Measurements from ENCODE around the gene ST6GALNAC5.

ST6GALNAC5 gene

DNA sequence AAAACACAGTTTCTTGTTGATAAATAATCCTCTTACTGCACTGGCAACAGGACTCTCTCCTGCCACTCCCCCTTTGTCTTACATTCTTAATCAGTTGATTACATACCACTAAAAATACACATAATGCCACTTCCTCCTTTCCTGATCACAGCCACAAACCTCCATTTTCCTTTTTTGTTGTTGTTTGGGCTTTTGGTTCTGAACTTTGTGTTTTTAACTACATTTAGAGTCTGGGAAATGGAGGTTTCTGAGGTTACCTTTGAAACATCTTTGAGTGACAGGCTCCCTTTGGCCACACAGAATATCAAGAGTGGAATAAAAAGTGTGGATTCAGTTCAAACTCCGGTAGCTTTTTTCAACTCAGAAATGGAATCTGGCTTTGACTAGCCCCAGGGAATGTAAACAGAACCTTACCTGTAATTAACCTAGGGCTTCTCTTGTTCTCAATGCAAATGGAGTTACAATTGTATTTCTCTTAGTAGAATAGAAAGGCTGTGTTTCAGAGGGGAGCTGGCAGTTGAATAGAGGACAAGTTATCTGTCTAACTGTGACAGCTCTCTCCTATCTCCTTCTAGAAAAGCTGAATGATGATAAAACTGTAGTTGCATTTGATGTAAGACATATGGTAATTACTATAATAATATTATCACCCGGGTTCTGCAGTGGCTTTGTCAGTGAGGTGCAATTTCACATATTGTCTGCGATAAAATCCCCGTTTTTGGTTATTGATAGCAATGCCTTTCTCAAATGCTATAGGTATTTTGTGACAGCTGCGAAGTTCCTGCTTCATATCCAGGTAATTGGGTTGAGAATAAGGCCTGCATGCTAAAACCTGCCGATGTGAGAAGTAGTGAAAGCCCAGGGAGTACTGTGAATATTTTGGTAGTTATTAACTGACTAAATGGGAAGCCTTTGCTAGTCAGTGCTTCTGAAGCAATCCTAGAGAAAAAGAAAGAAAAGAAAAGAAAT lies 66.9 kb downstream of the ST6GALNAC5 start:
- no peak for DNase-seq (ENCODE audit: low spot score)
- H3K4me3 Mint-ChIP-seq: no peak overlapping the region
- H3K4me1 Mint-ChIP-seq (ENCODE audit: low read depth): no peaks in the 10 kb centered on the region
- H3K27me3 Mint-ChIP-seq (ENCODE audit: low read depth): no peaks in the 10 kb centered on the region
- no peaks in the 10 kb centered on the region for H3K36me3 Mint-ChIP-seq (ENCODE audit: low read depth)
- H3K27ac Mint-ChIP-seq: no peak overlapping the region
- no peaks in the 10 kb centered on the region for H3K9me3 Mint-ChIP-seq

DNA sequence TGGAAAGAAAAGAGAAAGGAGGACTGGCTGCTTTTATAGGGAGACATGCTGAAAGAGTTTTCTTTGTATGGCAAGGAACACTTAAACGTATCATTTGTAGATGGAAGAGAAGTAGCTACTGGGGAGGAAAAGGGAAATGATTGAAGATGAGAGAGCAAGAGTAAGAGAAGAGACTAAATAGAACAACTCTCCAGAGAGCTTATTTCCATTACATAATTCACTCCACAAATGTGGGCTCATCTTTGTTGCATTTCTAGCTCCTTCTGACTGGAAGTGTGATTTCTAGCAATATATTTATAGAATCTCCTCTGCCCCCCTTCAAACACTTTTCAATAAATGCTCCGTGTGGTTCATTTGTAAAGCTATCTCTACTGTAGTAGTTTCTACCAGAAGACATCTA lies 71.0 kb downstream of the ST6GALNAC5 start:
- Mint-ChIP-seq H3K36me3 (ENCODE audit: low read depth) (no peaks in the 10 kb centered on the region), H3K27me3 (ENCODE audit: low read depth) (no peaks in the 10 kb centered on the region), H3K9me3 (no peaks in the 10 kb centered on the region), H3K27ac (no peak overlapping the region), H3K4me3 (no peak overlapping the region), H3K4me1 (ENCODE audit: low read depth) (no peaks in the 10 kb centered on the region)
- no peak for DNase-seq (ENCODE audit: low spot score)

DNA sequence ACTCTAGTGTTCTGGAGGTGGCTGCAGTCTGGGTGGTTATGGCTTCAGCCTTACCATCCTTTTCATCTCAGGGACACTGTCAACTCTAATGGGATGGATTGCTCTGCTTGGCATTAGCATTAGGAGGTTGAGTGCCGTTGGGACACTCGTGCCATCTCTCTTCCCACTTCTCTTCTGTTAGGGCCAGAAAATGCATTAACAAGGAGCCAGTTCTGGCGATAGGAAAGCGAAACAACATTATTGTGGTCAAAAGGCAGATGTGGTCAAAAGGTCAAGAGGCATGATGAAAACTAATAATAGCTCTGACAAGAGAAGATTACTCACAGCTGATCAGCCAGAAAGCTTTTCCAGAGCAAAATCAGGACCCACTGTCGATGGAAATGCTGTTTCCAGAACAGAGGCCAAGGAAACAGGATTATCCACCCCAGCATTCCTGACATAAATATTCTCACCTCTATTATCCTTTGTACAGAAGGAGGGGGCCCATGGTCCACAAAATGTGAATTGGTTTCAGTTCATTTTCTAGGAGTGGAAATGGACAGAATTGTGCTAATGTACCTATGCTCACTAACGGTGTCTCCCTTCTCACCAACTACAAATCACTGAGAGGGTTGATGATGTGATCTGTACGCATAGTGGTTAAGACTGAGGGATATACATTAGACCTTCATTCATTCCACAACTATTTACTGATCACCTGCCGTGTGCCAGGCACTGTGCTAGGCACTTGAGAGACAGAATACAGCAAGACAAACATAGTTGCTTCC lies 72.0 kb downstream of the ST6GALNAC5 start:
- no peaks in the 10 kb centered on the region for H3K27me3 Mint-ChIP-seq (ENCODE audit: low read depth)
- H3K9me3 Mint-ChIP-seq: no peaks in the 10 kb centered on the region
- no peaks in the 10 kb centered on the region for H3K4me1 Mint-ChIP-seq (ENCODE audit: low read depth)
- no peak overlapping the region for H3K27ac Mint-ChIP-seq
- DNase-seq (ENCODE audit: low spot score): no peak
- H3K36me3 Mint-ChIP-seq (ENCODE audit: low read depth): no peaks in the 10 kb centered on the region
- H3K4me3 Mint-ChIP-seq: no peak overlapping the region

DNA sequence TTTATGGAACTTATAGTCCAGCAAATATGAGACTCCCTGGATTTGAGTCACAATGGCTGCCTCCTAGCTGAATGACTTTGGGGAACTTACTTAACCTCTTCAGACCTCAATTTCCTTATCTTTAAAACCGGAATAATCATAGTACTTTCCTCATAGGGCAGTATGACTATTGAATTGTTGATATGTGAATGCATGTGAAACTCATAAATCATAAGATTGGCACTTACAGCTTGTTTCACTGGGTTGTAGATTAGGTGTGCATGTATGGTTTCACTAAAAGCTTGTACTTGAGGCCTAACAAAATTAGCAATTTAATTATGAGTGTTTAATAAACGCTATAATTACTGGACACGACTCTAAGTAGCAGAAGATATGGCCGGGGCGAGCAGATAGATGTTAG lies 72.5 kb downstream of the ST6GALNAC5 start:
- no peak overlapping the region for H3K4me3 Mint-ChIP-seq
- no peak for DNase-seq (ENCODE audit: low spot score)
- no peaks in the 10 kb centered on the region for H3K4me1 Mint-ChIP-seq (ENCODE audit: low read depth)
- H3K9me3 Mint-ChIP-seq: no peaks in the 10 kb centered on the region
- no peak overlapping the region for H3K27ac Mint-ChIP-seq
- H3K36me3 Mint-ChIP-seq (ENCODE audit: low read depth): no peaks in the 10 kb centered on the region
- no peaks in the 10 kb centered on the region for H3K27me3 Mint-ChIP-seq (ENCODE audit: low read depth)

DNA sequence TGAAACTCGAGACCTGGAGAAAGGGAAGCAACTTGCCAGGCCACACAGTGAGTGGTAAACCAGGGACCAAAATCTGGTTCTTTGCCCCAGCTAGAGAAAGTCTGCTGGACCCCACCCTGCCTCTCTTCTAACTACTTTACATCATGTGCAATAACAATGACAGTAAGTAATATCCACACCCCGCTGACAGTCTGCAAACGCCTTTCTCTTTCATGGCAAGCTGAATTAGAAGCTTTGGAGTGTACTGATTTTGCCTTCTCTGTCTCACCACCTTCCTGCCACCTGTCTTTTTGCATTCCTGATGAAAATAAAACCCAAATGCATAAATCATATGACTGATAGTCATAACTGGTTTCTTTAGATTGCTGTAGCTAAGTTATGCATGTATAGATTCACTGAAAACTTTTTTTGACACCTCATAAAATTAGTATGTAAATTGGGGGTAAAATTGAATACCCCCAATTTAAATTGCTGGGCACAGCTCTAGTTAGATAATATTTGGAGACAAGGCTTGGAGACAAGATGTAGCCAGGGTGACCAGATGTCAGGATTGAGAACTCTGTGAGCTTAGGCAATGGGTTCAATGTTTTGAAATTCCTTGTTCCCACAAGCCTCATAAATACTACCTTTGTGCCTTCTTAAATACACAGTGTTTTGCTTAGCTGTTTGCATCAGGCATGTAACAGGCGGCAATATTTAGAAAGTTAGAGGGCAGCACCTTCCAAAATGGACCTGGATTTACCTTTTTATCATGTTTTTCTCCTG lies 73.5 kb downstream of the ST6GALNAC5 start:
- Mint-ChIP-seq H3K36me3 (ENCODE audit: low read depth) (no peaks in the 10 kb centered on the region), H3K27me3 (ENCODE audit: low read depth) (no peaks in the 10 kb centered on the region), H3K4me3 (no peak overlapping the region), H3K9me3 (no peaks in the 10 kb centered on the region), H3K27ac (no peak overlapping the region), H3K4me1 (ENCODE audit: low read depth) (no peaks in the 10 kb centered on the region)
- DNase-seq (ENCODE audit: low spot score): no peak

DNA sequence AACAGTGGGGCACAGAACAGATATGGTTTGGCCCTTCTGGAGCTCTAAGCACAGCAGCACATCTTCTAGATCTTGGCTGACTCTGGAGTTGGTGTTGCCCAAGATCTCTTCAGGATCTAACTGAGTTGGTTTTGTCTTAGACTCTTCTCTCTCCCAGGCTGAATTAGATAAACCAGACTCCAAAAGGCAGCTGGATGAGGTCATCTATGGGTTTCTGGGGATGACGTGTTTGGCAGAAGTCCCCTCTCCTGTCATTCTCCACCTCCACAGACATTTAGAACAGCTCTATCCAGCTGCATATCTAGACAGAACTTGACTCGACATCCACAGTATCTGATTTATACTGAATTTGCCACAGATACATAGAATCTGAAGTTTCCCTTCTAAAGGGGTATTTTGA lies 75.3 kb downstream of the ST6GALNAC5 start:
- Mint-ChIP-seq H3K27ac (no peak overlapping the region), H3K27me3 (ENCODE audit: low read depth) (no peaks in the 10 kb centered on the region), H3K9me3 (no peaks in the 10 kb centered on the region), H3K36me3 (ENCODE audit: low read depth) (no peaks in the 10 kb centered on the region), H3K4me3 (no peak overlapping the region), H3K4me1 (ENCODE audit: low read depth) (no peaks in the 10 kb centered on the region)
- DNase-seq (ENCODE audit: low spot score): no peak

DNA sequence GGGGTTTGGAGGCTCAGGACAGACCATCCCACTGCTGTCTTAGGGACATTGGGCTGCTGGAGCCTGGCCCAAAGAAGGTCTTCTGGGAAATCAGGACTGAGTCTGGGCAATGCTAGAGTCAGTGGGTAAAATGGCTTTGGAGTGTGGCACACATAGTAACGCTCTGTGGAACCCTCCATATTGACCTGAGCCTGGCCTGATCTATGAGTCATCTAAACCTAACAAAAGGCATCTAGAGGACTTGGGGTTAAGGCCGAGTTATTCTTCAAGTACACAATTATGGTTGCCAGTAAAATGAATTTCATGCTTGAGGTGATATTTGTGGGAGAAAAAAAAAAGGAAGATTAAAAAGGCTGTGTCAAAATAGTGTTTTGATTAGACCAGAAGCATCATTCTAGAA lies 77.7 kb downstream of the ST6GALNAC5 start:
- Mint-ChIP-seq H3K4me3 (no peak overlapping the region), H3K4me1 (ENCODE audit: low read depth) (no peaks in the 10 kb centered on the region), H3K9me3 (no peaks in the 10 kb centered on the region), H3K27ac (no peak overlapping the region), H3K27me3 (ENCODE audit: low read depth) (no peaks in the 10 kb centered on the region), H3K36me3 (ENCODE audit: low read depth) (no peaks in the 10 kb centered on the region)
- no peak for DNase-seq (ENCODE audit: low spot score)

DNA sequence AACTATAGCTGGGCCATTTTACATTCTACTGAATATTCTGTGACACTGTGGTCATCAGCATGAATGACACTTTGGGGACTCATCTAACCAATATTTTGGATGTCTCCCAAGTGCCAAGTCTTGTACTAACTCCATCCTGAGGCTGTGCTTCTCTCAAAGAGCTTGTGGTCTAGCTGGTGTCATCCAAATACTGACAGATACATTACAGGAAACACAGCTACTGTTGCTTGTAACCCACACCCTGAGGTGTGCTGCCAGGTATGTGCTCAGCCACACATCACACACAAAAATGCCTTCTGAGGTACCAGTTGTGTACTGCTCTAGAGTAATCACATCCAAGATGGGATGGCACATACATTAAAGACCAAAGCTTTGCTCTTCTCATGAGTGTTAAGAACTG lies 81.6 kb downstream of the ST6GALNAC5 start:
- H3K4me3 Mint-ChIP-seq: no peak overlapping the region
- no peaks in the 10 kb centered on the region for H3K27me3 Mint-ChIP-seq (ENCODE audit: low read depth)
- no peak for DNase-seq (ENCODE audit: low spot score)
- no peaks in the 10 kb centered on the region for H3K9me3 Mint-ChIP-seq
- H3K27ac Mint-ChIP-seq: no peak overlapping the region
- no peaks in the 10 kb centered on the region for H3K36me3 Mint-ChIP-seq (ENCODE audit: low read depth)
- H3K4me1 Mint-ChIP-seq (ENCODE audit: low read depth): no peaks in the 10 kb centered on the region

DNA sequence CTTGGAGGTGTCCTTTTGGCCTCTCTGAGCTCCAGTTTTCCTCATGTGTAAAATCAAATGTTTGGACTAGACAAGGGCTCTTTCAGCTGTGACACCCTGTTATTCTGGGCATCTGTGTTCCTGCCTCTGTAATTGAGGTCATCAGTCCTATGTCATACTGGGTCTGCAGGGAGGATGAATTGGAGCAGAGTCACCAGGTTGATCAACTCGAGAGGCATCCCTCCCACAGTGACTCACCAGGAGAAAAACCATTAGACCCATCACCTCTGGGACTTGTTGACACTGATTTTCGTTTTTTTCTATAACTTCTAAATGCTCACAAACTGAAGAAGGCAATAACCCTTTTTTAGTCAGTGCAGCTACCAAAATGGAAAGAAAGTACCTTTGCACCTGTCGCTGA lies 82.2 kb downstream of the ST6GALNAC5 start:
- H3K4me1 Mint-ChIP-seq (ENCODE audit: low read depth): no peaks in the 10 kb centered on the region
- no peak overlapping the region for H3K27ac Mint-ChIP-seq
- no peak for DNase-seq (ENCODE audit: low spot score)
- H3K9me3 Mint-ChIP-seq: no peaks in the 10 kb centered on the region
- H3K4me3 Mint-ChIP-seq: no peak overlapping the region
- H3K36me3 Mint-ChIP-seq (ENCODE audit: low read depth): no peaks in the 10 kb centered on the region
- no peaks in the 10 kb centered on the region for H3K27me3 Mint-ChIP-seq (ENCODE audit: low read depth)

DNA sequence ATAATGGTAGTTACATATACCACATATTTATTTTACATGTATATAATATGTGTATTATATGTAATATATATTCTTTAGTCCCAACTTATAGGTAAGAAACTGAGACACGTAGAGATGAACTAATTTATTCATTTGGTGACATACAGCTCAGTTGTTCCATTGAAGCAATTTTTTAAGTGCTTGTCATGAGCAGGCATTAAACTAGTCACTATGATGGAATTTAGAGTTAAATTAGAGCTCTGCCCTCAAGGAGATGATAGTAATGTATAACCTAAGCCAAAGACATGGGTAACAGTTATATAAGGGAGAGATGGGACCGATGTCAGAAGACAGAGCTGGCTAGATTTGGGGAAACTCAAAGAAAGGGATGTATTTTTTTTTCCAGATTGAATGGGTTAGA lies 83.0 kb downstream of the ST6GALNAC5 start:
- H3K36me3 Mint-ChIP-seq (ENCODE audit: low read depth): no peaks in the 10 kb centered on the region
- H3K4me3 Mint-ChIP-seq: no peak overlapping the region
- no peak overlapping the region for H3K27ac Mint-ChIP-seq
- no peak for DNase-seq (ENCODE audit: low spot score)
- no peaks in the 10 kb centered on the region for H3K4me1 Mint-ChIP-seq (ENCODE audit: low read depth)
- H3K9me3 Mint-ChIP-seq: no peaks in the 10 kb centered on the region
- no peaks in the 10 kb centered on the region for H3K27me3 Mint-ChIP-seq (ENCODE audit: low read depth)

DNA sequence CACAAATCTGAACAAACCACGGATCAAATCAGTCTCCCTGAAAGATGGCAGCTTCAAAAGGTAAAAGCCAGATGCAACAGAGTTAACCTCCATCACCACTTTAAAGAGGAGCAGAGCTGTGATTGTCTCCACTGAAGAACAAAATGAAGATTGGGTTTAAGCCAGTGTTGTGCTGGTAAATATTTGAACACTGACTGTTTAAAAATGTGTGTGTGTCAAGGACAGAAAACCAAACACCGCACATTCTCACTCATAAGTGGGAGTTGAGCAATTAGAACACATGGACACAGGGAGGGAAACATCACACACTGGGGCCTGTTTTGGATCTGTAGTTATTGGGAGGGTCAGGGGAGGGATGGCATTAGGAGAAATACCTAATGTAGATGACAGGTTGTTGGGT lies 83.9 kb downstream of the ST6GALNAC5 start:
- Mint-ChIP-seq H3K27me3 (ENCODE audit: low read depth) (no peaks in the 10 kb centered on the region), H3K4me3 (no peak overlapping the region), H3K36me3 (ENCODE audit: low read depth) (no peaks in the 10 kb centered on the region), H3K27ac (no peak overlapping the region), H3K9me3 (no peaks in the 10 kb centered on the region), H3K4me1 (ENCODE audit: low read depth) (no peaks in the 10 kb centered on the region)
- no peak for DNase-seq (ENCODE audit: low spot score)

DNA sequence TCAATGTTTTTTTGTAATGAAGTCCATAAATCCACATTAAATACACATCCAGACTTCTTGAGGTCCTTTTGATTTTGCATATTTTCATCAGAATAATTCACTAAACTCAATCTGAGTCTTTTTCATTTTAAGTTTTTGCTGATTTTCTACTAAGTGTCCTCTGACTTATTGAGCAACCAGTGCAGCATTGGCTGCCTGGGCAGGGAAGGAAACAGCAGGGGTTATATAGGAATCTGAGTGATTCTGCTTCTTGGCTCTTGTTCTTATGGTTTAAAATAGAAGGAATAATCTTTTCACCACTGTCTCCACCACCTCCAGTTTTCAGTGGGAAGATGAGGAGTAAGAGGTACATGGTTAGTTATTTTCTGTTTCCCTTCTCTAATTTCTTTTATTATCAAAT lies 88.4 kb downstream of the ST6GALNAC5 start:
- Mint-ChIP-seq H3K36me3 (ENCODE audit: low read depth) (no peaks in the 10 kb centered on the region), H3K9me3 (no peaks in the 10 kb centered on the region), H3K27ac (no peak overlapping the region), H3K4me1 (ENCODE audit: low read depth) (no peaks in the 10 kb centered on the region), H3K27me3 (ENCODE audit: low read depth) (no peaks in the 10 kb centered on the region), H3K4me3 (no peak overlapping the region)
- DNase-seq (ENCODE audit: low spot score): no peak

DNA sequence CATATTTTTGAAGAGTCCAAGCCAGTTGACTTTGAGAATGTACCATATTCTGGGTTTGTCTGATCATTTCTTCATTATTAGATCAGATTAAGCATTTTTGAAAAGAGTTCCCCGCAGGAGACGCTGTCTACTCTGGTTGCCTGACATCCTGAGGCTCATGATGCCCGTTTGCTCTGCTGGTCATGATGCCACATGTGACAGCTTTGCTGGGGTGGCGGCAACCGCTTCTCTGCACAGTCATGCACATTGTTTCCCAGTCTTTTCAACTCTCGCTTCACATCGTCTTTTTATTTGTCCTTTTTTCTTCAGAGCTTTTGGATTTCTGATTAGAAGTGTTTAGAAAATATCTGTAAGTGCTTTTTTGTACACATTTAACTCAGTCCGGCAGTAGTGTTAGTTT lies 90.7 kb downstream of the ST6GALNAC5 start:
- H3K27me3 Mint-ChIP-seq (ENCODE audit: low read depth): no peaks in the 10 kb centered on the region
- H3K4me3 Mint-ChIP-seq: no peak overlapping the region
- H3K9me3 Mint-ChIP-seq: no peaks in the 10 kb centered on the region
- no peak for DNase-seq (ENCODE audit: low spot score)
- H3K36me3 Mint-ChIP-seq (ENCODE audit: low read depth): no peaks in the 10 kb centered on the region
- H3K4me1 Mint-ChIP-seq (ENCODE audit: low read depth): no peaks in the 10 kb centered on the region
- no peak overlapping the region for H3K27ac Mint-ChIP-seq

DNA sequence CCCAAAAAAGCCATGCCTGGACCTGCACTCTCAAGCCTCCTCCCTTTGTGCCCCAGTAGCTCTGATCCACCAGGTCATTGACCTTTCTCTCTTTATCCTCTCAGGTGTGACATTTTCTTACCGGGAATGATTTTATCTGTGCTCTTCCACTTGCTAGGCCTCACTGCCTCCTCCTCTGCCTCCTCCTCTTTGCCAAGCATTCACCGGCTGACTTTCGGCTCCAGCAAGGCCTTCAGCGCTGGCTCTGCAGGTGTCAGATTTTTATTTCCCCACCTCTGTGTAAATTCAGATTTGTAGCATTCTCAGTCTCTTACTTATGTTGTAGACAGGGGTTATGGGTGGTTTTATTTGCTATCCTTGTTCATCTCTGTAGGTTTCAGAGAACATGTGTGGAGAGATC lies 91.5 kb downstream of the ST6GALNAC5 start:
- no peak for DNase-seq (ENCODE audit: low spot score)
- no peaks in the 10 kb centered on the region for H3K9me3 Mint-ChIP-seq
- no peak overlapping the region for H3K4me3 Mint-ChIP-seq
- H3K36me3 Mint-ChIP-seq (ENCODE audit: low read depth): no peaks in the 10 kb centered on the region
- no peak overlapping the region for H3K27ac Mint-ChIP-seq
- H3K4me1 Mint-ChIP-seq (ENCODE audit: low read depth): no peaks in the 10 kb centered on the region
- H3K27me3 Mint-ChIP-seq (ENCODE audit: low read depth): no peaks in the 10 kb centered on the region
